Stimulated activated naive CD8-positive, alpha-beta T cell treated with anti-CD3 and anti-CD28 coated beads, Interleukin-15, amount 100 ng/mL, for 72 hours (primary cell): ENCODE measurements around the gene AMPD3.
"Not testable (repeated sequence)": the region's sequence is repeated elsewhere in the genome, so short reads cannot be mapped to it uniquely, and the experiment has no call there.

Experiments
- ATAC-seq: fragments of 150-1000 bp; cut with Tn5 transposase; 2 replicates; pipeline ENCODE4 v1.10.0; 2021; ENCODE audit warnings: mild to moderate bottlenecking, moderate library complexity
- DNase-seq, 2 donors: peaks; one replicate each; pipeline ENCODE4 v3.0.0; 2021 to 2022
- H3K27ac Mint-ChIP-seq, 2 donors: one replicate each; pipeline ENCODE4 v1.8.0; 2022; ENCODE audit warnings: mild to moderate bottlenecking in 2 of 2, mixed read lengths in 2 of 2, moderate library complexity in 2 of 2
- H3K27me3 Mint-ChIP-seq: one replicate; pipeline ENCODE4 v1.8.0; 2022; ENCODE audit warnings: mixed read lengths
- H3K4me1 Mint-ChIP-seq: one replicate; pipeline ENCODE4 v1.8.0; 2022; ENCODE audit warnings: mild to moderate bottlenecking, mixed read lengths
- H3K4me3 Mint-ChIP-seq, 2 donors: one replicate each; pipeline ENCODE4 v1.8.0; 2022; ENCODE audit warnings: mild to moderate bottlenecking in 2 of 2, mixed read lengths in 2 of 2, moderate library complexity in 1 of 2
- H3K9me3 Mint-ChIP-seq, 2 donors: one replicate each; pipeline ENCODE4 v1.8.0; 2022; ENCODE audit warnings: mixed read lengths in 2 of 2

AMPD3 gene

DNA sequence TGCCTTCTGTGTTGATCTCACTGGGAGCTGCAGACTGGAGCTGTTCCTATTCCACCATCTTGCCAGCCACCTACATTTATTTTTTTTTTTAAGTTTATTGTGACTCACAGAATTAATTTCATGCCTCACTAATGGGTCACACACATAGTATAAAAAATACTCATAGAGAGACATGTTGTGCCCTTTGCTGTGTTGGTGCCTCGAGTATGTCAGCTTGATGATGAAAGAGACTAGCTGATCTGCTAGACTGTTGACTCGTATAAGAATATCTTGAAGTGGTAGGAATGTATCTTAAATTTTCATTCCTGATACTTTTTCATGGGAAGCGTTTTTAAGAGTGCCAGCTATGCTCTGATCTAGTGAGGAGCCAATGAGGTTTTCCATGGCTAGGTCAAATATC, 28.6 kb upstream of the AMPD3 start:
- no peak overlapping the region for H3K4me3 Mint-ChIP-seq
- DNase-seq = no peak
- no peak overlapping the region for H3K27ac Mint-ChIP-seq
- H3K4me1 Mint-ChIP-seq = no peaks in the 10 kb centered on the region
- ATAC-seq = no peak
- peaks cover 13% of the 10 kb centered on the region for H3K27me3 Mint-ChIP-seq
- peaks cover 0 to 7% of the 10 kb centered on the region in 2 donors for H3K9me3 Mint-ChIP-seq

DNA sequence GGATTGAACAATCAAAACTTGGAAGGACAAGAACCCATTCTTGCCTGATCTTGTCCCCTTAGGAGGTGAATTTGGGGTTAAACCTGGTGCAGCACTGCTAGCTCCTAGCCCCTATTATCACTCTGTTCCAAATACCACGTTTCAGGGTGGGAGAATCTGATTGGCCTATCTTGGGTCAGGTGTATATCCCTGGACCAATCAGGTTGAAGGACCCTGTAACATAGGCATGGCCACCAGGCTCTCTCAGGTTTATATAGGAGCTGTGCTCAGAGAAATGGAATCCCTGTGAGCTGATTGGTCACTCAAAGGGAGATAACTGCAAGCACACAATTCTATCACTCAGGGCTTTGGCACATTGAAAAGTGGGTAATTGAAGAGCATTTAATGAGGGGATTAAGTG, 26.6 kb upstream of the AMPD3 start:
- DNase-seq = no peak
- peaks cover 5% of the 10 kb centered on the region for H3K27me3 Mint-ChIP-seq
- ATAC-seq = no peak
- H3K4me1 Mint-ChIP-seq = no peaks in the 10 kb centered on the region
- no peak overlapping the region for H3K4me3 Mint-ChIP-seq
- H3K27ac Mint-ChIP-seq = no peak overlapping the region
- H3K9me3 Mint-ChIP-seq = peaks cover 0 to under 1% of the 10 kb centered on the region in 2 donors

DNA sequence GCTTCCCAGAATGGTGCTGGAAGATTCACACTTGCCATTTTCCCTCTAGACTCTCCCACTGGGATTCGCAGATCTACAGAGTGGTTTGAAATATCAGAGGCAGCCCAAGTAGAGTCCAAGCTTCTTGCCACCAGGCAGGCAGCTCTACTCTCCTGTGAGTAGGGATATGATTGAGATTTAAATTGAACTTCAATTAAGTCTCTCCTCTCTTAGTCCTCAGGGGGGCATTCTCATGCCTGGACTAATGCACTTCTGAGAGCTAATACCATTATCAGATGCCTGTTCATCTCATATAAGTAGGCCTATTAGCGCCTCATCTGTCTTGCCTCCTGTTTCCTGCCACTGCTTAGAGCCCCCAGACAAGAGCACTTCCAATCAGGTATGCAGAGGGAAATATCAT, 25.5 kb upstream of the AMPD3 start:
- Mint-ChIP-seq H3K4me1 (no peaks in the 10 kb centered on the region), H3K9me3 (no peaks in the 10 kb centered on the region), H3K4me3 (no peak overlapping the region), H3K27ac (no peak overlapping the region), H3K27me3 (peaks cover 5% of the 10 kb centered on the region)
- ATAC-seq = no peak
- no peak for DNase-seq

DNA sequence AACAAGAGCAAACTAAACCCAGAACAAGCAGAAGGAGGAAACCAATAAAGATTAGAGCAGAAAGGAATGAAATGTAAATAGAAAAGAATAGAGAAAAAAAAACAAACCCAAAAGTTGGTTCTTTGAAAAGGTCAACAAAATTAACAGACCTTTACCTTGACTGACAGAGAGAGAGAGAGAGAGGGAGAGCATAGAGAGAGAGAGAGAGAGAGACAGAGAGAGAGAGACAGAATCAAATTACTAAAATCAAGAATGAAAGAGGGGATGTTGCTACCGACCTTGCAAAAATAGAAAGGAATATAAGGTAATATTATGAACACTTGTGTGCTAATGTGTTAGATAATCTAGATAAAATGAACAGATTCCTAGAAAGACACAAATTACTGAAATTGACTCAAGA, 22.6 kb upstream of the AMPD3 start:
- no peak overlapping the region for H3K4me3 Mint-ChIP-seq
- no peaks in the 10 kb centered on the region for H3K9me3 Mint-ChIP-seq
- no peak overlapping the region for H3K27ac Mint-ChIP-seq
- H3K27me3 Mint-ChIP-seq = no peaks in the 10 kb centered on the region
- DNase-seq (no peak), ATAC-seq (no peak)
- H3K4me1 Mint-ChIP-seq = peaks cover 7% of the 10 kb centered on the region

DNA sequence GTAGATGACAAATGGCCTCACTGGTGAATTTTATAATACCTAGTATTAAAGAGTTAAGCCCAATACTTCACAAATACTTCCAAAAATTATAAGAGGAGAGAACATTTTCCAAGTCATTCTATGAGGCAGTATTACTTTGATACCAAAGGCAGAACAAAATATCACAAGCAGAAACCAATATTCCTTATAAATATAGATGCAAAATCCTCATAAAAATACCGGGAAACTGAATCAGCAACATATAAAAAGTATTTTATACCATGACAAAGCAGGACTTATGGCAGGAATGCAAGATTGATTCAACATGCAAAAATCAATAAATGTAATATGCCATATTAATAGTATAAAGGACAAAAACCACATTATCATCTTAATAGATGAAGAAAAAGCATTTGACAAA, 22.1 kb upstream of the AMPD3 start:
- Mint-ChIP-seq H3K27me3 (no peaks in the 10 kb centered on the region), H3K4me3 (no peak overlapping the region), H3K9me3 (no peaks in the 10 kb centered on the region), H3K4me1 (peaks cover 7% of the 10 kb centered on the region), H3K27ac (no peak overlapping the region)
- no peak for DNase-seq
- no peak for ATAC-seq

DNA sequence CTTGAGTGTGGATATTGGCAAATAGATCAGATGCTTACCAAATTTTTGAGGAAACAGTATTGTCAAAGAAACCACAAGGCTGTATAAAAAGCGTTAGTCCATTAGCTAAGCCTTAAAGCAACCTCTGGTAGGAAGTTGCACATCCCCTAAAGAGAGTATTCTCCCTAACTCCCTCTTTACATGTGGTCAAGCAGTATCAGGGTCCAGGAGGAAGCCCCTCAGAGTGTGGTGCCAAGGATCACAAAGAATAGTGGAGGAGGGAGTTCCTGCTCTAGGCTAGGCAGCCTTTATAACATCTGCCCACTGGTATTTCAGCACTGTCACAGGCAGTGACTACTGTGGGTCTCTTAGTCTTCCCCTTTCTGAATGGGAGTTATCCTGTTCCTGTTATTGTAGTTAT, 18.8 kb upstream of the AMPD3 start:
- H3K4me3 Mint-ChIP-seq = no peak overlapping the region
- DNase-seq (no peak), ATAC-seq (no peak)
- H3K27me3 Mint-ChIP-seq = no peaks in the 10 kb centered on the region
- H3K27ac Mint-ChIP-seq = no peak overlapping the region
- peaks cover 7% of the 10 kb centered on the region for H3K4me1 Mint-ChIP-seq
- no peaks in the 10 kb centered on the region for H3K9me3 Mint-ChIP-seq

DNA sequence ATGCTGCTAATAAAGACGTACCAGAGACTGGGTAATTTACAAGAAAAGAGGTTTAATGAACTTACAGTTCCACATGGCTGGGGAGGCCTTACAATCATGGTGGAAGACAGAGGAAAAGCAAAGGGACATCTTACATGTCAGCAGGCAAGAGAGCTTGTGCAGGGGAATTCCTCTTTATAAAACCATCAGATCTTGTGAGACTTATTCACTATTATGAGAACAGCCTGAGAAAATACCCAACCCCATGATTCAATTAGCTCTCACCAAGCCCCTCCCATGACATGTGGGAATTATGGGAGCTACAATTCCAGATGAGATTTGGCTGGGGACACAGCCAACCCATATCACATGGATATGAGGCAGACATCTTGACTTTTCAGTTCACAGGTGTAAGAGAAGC, 18.4 kb upstream of the AMPD3 start:
- not testable (repeated sequence) for DNase-seq, H3K27me3 Mint-ChIP-seq, H3K9me3 Mint-ChIP-seq, H3K4me3 Mint-ChIP-seq, ATAC-seq
- H3K4me1 Mint-ChIP-seq = peaks cover 11% of the 10 kb centered on the region
- peak overlapping the region in 1 of 2 donors; percentile 74 for H3K27ac Mint-ChIP-seq

DNA sequence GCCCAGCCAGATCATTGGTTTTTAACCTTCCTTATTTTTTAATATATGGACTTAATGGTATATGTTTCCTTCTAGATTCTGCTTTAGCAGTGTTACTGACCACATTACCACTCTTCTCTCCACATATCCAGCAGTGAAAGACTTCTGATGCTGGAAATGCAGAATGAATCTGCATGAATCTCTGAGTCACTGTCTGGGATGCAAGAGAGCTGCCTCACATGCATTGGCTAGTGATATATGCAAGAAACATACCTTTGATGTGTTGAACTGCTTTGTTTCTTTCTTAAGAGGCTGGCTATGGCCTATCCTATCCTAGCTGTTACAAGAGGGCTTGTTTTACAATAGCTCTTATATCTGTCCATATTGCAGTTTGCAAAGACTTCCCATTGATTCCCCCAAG, 16.6 kb upstream of the AMPD3 start:
- no peak overlapping the region for H3K27ac Mint-ChIP-seq
- H3K27me3 Mint-ChIP-seq = no peaks in the 10 kb centered on the region
- no peaks in the 10 kb centered on the region for H3K9me3 Mint-ChIP-seq
- DNase-seq (no peak), ATAC-seq (no peak)
- peaks cover 29% of the 10 kb centered on the region for H3K4me1 Mint-ChIP-seq
- no peak overlapping the region for H3K4me3 Mint-ChIP-seq

DNA sequence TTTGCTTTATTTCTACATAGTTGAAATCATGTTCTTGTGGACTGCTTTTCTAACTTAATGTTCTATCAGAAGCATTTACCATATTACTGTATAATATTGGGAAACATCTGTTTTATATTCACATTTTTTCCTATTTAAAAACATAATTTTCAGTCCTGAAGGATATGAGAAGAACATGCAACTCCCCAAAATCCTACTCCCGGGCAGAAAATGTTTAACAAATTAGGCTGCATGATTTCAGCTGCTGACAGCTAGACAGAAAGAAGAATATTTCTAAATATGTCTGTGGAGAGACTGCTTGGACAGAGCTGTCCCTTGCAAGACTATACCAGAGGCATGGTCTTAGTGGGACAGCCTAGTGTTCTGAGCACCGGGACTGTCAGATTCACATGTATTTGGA, 15.7 kb upstream of the AMPD3 start:
- Mint-ChIP-seq H3K4me1 (peaks cover 37% of the 10 kb centered on the region), H3K4me3 (no peak overlapping the region), H3K27me3 (no peaks in the 10 kb centered on the region), H3K9me3 (no peaks in the 10 kb centered on the region), H3K27ac (no peak overlapping the region)
- ATAC-seq (no peak), DNase-seq (no peak)

DNA sequence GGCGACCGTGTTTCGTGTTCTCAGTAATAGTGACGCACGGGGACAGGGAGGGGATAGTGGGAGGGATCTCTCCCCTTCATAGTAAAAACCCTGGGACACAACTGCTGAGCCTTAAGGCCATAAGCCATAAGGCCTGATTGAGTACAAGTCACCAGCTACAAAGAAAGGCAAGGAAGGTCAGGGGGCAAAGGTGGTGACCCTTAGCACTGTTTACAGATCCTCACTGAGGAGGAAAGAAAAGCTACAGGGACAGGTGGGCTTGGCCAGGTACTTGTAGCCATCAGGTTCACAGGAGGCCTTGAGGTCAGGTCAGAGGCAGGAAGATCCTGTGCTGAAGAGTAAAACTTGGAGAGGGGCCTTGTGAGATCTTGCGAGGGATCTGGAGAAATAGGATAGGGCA, 15.1 kb upstream of the AMPD3 start:
- H3K27ac Mint-ChIP-seq = peak overlapping the region in 1 of 2 donors; percentile 42
- H3K27me3 Mint-ChIP-seq = no peaks in the 10 kb centered on the region
- H3K9me3 Mint-ChIP-seq = no peaks in the 10 kb centered on the region
- ATAC-seq (no peak), DNase-seq (no peak)
- H3K4me1 Mint-ChIP-seq = peaks cover 42% of the 10 kb centered on the region
- H3K4me3 Mint-ChIP-seq = no peak overlapping the region

DNA sequence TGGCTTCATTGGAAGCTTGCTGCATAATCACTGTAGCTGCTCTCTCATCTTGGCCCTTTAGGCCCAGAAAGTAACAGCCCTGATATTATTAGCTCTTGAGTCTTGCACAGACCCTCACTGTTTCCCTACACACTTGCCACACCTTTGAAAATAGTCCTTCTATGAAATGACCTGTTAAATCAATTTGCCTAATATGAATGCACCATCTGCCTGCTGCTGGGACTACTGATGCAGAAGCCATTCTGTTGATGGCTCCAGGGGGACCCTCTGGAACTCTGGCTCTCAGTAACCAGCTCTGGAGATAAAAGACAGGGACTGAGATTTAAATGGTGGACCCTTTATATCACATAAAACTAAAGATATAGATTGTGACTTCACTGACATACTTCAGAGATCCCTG, 14.7 kb upstream of the AMPD3 start:
- H3K27me3 Mint-ChIP-seq = no peaks in the 10 kb centered on the region

DNA sequence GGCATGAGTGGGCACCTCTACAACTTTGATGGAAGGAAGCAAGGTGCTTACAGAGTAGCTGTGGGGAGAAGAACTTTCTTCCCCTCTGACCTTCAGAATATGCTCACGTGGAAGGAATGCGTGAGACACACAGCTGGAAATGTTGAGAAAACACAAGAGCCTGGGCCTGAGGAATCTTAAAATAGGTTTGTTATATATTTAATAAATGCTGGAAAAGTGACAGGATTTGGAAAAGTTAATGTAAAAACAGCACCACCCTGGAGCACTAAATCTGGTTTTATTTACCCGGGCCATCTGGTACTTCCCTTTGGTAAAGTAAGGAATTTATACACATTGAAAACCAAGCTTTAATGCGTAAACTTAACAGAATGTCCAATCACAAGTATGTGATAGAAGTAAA, 14.0 kb upstream of the AMPD3 start:
- DNase-seq = no peak
- H3K4me1 Mint-ChIP-seq = peaks cover 54% of the 10 kb centered on the region
- no peaks in the 10 kb centered on the region for H3K27me3 Mint-ChIP-seq
- H3K4me3 Mint-ChIP-seq = no peak overlapping the region
- no peaks in the 10 kb centered on the region for H3K9me3 Mint-ChIP-seq
- no peak for ATAC-seq
- H3K27ac Mint-ChIP-seq = no peak overlapping the region

More for the DNA sequence above, 14.7 kb upstream of the AMPD3 start:
- Mint-ChIP-seq H3K4me1 (peaks cover 47% of the 10 kb centered on the region), H3K4me3 (no peak overlapping the region), H3K27ac (no peak overlapping the region), H3K9me3 (no peaks in the 10 kb centered on the region)
- ATAC-seq = no peak
- no peak for DNase-seq

DNA sequence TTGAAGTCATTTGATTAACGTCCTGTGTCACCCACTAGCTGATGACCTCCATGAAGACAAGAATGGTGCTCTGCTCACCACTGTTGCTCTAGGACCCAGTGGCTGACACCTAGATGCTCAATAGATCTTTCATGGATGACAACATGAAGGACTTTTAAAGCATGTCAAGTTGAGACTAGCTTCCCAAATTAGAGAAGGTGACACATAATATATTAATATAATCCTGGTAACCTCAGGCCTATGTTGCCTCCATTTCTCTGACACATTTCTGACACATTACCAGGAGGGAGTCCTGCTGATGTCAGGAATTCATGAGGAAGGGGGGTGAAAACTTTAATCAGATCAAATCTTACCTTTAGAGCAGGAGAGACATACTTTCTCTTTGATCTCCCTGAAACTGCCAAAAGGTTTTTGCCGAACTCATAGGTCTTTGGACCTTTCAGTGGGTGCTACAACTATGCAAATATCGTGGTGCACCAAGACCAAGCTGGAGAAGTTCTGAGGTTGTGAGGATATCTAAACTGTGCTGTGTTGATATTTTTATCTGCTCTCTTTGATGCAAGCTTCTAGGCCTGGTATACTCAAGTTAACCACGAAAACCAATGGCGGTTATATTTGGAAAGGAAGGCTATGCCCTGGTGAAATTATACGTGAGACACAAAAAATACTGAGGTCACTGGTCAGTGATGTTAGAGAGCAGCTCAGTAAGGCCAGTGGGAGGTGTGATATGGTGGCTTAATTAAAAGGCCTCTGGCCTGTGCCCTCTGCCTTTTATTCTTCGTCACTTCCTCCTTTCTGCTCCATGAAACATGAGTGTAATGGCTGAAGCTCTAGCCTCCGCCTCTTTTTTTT, 13.2 kb upstream of the AMPD3 start:
- H3K9me3 Mint-ChIP-seq = no peaks in the 10 kb centered on the region
- DNase-seq (peak; percentile 19 to 47), ATAC-seq (peak; percentile 94)
- H3K27ac Mint-ChIP-seq = peak overlapping the region in 1 of 2 donors; percentile 72
- peak overlapping the region in 1 of 2 donors; percentile 13 for H3K4me3 Mint-ChIP-seq
- no peaks in the 10 kb centered on the region for H3K27me3 Mint-ChIP-seq
- H3K4me1 Mint-ChIP-seq = peaks cover 50% of the 10 kb centered on the region

DNA sequence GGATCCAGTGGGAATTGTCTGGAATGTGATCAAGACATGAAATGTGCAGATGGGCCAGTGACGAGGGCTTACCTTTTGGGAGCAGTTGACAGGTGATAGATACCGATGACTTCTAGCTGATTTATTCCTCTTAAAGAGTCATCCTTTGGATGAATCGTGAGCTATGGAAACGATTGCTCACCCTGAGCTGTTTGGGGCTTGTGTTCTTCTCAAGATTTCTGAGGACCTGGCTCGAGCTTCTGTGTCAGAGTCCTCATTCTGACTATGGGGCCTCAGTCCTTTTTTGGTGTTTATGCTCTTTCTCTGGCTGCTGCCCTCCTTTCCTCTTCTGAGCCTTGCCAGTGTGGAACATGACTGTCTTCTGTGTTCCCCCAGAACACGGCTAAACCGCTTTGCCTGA, 11.9 kb upstream of the AMPD3 start:
- Mint-ChIP-seq H3K27ac (peak overlapping the region in 1 of 2 donors; percentile 75), H3K4me1 (peaks cover 60% of the 10 kb centered on the region), H3K4me3 (no peak overlapping the region), H3K27me3 (no peaks in the 10 kb centered on the region), H3K9me3 (no peaks in the 10 kb centered on the region)
- peak; percentile 39 for ATAC-seq
- no peak for DNase-seq

DNA sequence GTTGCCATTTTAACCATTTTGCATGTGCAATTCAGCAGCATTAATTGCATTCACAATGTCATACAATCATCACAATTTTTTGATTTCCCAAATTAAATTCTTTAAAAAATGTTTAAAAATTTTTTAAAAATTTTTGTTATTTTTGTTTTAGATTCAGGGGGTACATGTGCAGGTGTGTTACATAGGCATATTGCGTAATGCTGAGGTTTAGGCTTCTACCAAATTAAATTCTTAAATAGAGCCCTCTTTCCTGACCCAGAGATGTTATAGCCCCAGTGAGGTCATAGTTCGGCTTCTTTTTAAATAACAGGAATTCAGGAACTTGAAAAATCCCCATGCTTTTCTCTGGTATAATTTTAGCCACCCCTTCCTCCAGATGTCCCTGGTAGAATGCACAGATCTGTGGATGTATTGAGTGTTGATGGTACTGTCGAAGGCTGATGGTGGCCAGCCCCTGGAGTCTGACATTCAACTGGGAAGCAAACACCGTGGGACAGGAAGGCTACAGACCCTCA, 11.3 kb upstream of the AMPD3 start:
- no peaks in the 10 kb centered on the region for H3K27me3 Mint-ChIP-seq
- H3K27ac Mint-ChIP-seq = no peak overlapping the region
- ATAC-seq (no peak), DNase-seq (no peak)
- peaks cover 62% of the 10 kb centered on the region for H3K4me1 Mint-ChIP-seq
- H3K9me3 Mint-ChIP-seq = no peaks in the 10 kb centered on the region
- H3K4me3 Mint-ChIP-seq = no peak overlapping the region

DNA sequence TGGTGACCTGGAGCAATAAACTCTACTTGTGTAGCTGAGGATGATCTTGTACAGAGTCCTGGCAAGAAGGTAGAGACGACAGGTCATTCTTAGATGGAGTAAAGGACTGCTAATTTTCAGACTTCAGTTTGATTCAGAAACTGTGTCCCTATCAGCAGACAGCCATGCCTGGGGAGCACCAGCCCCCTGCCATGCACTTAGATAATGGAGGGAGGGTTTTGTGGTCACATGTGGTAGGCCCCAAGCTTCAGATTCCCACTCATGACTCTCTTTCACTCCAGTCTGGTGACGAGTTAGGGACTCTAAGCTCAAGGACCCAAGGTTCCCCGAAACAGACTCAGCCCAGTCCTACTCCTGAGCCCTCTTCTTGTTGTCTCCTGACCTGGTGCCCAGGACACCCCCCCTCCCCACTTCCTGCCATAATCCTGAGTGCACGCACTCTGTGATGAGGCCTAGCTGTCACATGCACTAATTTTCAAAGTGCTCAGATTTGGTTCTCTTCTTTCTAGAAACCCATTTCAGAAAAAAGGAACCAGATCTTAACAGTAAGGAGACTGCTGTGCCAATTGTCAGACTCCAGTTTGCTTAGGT, 10.2 kb upstream of the AMPD3 start:
- no peak overlapping the region for H3K4me3 Mint-ChIP-seq
- H3K27me3 Mint-ChIP-seq = no peaks in the 10 kb centered on the region
- DNase-seq (peak in 1 of 2 donors; percentile 19), ATAC-seq (peak; percentile 42)
- H3K9me3 Mint-ChIP-seq = no peaks in the 10 kb centered on the region
- H3K4me1 Mint-ChIP-seq = peaks cover 69% of the 10 kb centered on the region
- H3K27ac Mint-ChIP-seq = peak overlapping the region in 1 of 2 donors; percentile 57
